Putamen (tissue), 1 donor: ENCODE data around the gene METTL25B.

Experiments used
- DNase-seq: peaks from one replicate; pipeline ENCODE4 v3.0.0-alpha.2; 2016; ENCODE audit warnings: low spot score

Gene METTL25B

DNA sequence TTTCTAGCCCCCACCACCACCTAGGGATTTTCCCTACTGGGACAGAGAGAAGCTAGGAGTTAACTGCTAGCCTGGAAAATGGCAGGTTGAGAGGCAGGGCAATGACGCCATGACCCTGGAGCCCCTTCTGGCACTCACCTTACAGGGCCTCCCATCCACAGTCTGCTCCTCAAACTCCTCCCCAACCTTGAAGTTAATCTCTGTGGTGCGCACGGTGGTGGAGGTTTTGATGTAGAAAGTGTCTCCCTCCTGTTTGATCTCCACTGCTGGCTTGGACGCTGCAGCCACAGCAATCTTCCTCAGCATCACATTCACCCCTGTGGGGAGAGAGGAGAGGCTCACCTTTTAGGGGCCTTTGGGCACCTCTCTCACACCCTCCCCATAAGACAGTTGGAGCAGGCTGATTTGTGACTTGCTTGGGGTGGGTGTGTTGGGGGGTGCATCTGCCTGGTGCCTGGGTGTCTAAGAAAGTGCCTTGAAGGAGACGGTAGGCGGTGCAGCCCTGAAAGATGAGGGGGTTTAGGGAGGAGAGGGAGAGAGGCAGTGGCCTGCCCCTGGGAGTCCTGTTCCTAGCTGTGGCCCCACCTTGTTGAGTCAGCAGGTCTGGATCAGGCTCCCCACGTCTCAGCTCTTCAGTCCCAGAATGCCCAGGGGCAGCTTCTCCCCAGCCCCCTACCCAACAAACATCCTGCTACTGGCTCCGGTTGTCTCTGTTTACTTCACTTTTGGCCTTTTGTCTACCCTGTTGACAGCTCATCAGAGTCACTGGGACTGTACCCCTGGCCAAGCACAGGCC is 27.3 kb upstream of the METTL25B start:
- DNase-seq: no peak

DNA sequence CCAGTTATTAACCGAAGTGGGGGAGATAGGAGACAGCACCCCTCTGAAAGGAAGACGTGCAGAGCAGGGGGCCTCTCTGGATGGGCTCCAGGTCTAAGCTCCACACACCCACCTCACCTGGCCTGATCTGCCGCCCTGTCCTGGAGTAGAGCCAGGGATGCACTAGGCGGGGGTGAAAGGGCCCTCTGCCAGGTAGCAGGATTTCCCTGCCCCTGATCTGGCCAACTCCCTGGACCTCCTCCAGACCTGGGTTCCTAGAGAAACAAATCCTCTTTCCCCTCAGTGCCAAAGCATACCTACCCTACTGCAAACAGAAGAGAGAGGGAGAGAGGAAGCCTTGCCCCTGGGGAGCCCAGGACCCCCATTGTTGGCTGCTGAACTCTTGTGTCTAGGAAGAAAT is 24.9 kb upstream of the METTL25B start:
- DNase-seq: no peak

DNA sequence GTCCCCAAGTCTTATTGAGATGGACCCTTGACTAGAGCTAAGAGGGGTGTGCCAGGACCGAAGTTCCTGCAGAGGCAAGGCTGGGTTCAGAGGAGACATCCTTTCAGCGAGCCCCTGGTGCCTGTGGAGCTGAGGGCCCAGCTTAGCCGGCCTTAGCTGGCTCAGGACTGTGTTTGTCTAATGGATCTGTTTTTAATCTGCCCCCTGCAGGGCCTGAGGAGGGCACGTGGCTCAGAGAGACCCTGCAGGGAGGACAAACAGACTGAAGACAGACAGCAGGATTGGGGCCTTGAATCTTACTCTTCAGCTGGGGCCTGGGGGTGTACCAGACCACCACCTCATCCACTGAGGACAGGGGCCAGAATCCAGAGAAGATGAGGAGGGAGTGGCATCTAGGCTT is 24.5 kb upstream of the METTL25B start:
- DNase-seq: no peak

GRCh38 chr1:156704166-156704711 is 24.0 kb upstream of the METTL25B start:
- DNase-seq: no peak

DNA sequence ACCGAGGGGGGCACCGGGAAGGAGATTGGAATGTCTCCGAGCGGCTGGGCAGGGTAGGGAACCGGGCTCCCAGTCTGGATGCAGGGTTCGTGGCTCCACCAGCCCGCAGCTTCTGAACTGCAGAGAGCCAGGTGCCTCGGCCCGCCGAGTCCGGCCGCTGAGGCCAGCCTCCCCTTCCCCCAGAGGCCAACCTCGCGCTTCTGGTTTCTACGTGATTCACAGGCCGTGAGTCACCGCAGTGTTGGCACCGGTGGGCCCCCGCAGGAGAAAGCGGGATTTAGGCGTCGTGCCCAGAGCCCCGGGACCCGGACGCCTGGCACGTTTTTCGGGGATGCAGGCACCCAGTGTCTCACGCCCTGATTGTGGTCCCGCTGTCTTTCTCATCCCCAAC is 23.3 kb upstream of the METTL25B start:
- no peak for DNase-seq

GRCh38 chr1:156705321-156705917 is 22.9 kb upstream of the METTL25B start, which contains the start of gene CRABP2:
Gene CRABP2, minus strand, starts transcription at chr1:156705583. Its CDS starts 137 bp downstream, at chr1:156705446.
- no peak for DNase-seq

DNA sequence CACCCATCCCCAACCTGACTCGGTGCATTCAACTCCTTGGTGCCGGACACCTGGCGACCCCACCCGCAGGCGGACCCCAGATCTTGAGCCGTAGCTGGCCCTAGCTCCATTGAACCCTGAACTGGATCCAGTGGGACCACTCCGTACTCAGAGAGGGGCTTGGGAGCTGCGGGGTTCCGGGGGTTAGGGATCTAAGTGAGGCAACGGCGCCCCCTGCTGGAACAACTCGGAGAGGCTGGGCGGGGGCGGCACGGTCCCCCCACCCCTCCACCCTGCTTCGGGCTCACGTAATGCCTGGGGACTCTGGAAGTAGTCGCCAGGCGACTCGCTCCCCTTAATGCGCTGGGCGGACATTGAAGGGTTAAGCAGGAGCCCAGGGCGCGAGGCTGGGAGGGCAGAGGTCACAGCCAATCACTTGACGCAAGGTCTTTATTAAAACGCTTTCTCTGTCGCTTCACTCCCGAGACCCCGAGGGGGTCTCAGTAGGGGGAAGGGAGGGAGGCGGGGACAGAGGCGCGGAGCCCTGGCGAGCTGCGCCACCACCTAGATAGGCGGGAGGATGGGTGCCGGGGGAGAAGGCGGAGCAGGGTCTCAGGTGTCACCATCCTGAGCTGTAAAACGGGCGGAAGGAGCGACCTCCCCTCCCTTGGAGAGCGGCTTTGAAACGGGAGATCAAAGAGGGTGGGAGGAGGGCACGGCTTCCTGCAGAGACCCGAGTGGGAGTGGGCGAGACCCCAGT is 22.2 kb upstream of the METTL25B start:
- DNase-seq: no peak

DNA sequence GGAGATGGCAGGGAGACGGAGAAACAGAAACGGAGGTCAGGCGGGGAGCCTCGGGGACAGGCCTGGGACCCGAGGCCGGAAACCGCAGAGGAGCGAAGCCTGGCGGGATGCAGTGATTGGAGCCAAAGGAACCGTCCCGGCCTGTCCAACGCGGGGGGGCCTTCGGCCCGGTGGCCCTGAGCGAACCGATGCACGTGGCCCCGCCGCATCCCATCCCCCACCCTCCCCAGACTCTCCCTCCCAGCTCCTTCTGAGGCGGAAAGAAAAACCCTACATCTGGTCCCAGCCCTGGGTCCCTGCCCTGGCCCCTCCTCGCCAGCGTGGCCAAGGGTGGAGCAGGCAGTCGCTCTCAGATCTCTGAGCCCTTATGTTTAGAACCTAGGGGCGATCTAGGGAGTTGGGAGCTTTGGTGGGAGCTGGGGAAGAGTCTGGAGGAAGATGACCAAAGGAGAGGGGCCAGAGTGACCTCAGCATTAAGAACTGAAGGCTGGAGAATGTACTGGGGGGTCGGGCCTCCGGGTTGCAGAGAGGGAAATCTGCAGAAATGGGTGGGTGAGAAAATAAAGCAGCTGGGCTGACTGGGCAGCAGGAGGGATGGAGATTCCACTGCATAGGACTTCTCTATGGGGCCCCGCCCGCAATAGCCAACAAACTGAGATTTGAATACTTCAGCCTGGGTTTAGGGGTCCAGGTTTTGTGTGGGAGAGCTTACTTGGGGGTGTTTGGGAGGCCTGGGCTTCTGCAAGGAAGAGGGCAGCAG is 21.4 kb upstream of the METTL25B start:
- DNase-seq: no peak

DNA sequence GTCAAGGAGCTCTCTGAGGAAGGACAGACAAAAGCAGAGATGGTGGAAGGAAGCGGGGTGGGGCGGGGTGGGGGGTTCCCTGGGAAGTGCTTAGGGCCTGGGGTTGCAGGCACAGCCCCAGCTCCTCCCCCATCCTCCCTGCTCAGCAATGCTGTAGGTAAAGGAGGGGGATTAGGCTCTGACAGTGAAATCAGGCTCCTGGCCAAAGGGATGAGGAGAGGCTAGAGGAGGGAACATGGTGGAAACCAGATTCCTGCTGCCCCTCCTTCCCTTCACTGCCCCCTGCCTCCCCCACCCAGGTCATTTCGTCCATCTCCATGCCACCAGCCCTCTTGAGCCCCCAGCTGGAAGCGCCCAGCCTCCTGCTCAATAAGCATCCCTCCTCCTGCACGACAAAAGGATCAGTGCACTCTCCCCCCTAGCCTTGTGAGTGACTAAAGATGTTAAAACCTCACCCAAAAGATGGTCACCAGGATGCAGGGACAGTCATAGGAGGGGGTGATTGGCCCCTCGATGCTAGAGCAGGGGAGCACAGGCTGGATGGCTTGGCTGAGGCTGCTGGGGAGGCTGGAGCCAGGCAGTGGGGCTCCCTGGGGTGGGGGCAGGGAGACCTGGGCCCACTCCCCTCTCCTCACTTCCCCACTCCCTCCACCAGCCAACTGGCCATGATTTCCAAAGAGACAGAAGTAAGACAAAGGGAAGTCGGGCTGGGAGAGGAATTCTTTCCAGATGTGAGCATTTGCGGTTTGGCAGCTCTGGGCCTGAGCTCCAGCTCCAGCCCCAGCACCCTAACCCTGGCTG is 20.7 kb upstream of the METTL25B start:
- DNase-seq: no peak

DNA sequence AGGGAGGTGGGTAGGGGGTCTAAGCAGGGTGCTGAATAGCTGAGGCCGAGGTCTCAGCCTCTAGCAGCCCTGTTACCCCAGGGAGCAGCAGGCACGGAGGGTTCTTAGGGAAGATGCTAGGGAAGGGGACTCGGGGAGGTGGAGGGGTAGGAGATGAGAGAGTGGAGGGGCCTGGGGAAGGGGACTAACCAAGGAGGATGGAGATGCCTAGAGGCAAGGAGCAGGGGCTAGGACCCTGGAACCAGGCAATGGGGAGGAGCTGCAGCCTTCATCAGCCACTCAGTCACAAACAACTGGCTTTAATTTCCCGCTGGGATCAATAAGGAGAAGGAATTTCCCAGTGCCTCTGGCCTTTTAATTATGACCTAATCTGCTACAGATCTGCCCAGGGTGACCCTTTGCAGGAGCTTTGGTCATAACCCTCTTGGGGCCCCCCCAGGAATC is 20.0 kb upstream of the METTL25B start:
- DNase-seq: no peak

GRCh38 chr1:156709031-156709430 is 19.2 kb upstream of the METTL25B start:
- DNase-seq: no peak

- DNase-seq: no peak
Observed at GRCh38 chr1:156709757-156710489, 18.3 kb upstream of the METTL25B start.

DNA sequence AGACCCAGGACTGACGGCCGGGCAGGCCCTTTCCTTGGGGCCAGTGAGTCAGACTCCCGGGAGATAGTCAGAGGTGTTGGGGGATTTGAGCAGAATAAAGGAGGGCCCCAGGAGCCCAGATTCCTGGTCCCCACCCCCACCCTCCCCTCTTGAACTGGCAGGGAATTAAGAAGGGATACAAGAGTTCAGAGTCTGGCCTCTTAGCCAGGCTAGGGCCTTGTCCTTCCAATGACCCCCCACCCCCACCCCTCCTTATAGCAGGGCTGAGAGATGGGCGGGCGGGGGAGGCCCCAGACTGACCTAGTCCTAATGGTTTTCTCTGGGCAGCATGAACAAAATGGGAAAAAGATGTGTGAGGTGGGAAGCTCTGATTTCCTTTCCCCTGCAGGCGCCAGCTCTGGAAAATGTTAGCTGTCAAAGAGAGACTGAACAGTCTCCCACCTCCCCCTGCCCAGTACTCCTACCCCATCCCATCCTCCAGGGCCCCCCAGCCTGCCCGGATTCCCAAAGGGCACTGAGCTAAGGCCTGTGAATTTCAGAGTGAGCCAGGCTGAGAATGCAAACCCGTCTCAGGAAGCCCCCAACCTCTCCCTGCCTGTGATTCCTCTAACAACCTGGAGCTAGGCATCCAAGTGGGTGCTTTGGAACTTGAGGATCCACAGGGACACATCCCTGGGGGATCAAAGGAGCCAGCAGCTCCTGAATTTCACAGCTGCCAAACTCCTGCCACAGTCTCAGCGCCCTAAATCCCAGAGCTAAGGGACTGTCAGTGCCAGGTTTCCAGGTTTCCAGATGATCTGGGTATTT is 17.1 kb upstream of the METTL25B start:
- no peak for DNase-seq

DNA sequence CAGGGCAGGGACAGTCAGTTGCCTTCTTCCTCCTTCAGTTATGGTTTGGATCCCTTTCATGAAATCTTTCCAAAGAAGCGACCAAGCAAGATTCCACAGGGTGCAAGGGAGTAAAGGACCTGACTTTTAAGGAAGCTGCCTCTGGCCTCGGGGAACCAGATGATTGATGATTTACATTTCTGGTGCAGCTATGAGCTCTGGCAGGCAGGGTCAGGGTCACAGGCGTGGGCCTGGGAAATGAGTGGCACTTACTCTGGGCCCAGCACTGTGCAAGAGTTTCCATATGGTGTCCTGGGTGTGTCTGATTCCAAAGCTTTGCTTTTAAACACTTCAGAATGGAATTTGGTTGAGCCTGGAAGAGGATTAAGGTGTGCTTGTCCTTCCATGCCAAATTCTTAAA is 15.6 kb upstream of the METTL25B start:
- DNase-seq: no peak

DNA sequence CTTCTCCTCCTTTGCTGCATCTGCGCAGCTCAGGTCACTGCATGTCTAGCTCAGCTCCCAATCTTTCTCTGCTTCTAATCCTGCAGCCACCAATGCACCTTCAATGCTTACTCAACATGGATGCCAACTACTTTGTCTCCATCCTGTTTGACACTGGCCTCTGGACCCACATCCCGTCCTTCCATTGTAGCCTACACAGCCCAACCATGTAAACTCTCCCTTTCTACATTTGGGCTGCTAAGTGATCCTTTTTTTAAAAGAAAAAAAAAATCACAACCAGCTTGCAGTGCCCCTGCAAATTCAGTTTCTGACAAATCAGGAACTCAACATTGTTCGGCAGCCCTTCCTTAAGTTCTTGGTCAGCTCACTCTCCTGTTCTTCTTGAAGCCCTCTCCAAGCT is 13.4 kb upstream of the METTL25B start:
- DNase-seq: no peak

- no peak for DNase-seq
Observed at GRCh38 chr1:156717351-156717750, 10.9 kb upstream of the METTL25B start.

GRCh38 chr1:156721131-156721530 is 7.1 kb upstream of the METTL25B start:
- DNase-seq: no peak

GRCh38 chr1:156721535-156721934 is 6.7 kb upstream of the METTL25B start:
- no peak for DNase-seq

DNA sequence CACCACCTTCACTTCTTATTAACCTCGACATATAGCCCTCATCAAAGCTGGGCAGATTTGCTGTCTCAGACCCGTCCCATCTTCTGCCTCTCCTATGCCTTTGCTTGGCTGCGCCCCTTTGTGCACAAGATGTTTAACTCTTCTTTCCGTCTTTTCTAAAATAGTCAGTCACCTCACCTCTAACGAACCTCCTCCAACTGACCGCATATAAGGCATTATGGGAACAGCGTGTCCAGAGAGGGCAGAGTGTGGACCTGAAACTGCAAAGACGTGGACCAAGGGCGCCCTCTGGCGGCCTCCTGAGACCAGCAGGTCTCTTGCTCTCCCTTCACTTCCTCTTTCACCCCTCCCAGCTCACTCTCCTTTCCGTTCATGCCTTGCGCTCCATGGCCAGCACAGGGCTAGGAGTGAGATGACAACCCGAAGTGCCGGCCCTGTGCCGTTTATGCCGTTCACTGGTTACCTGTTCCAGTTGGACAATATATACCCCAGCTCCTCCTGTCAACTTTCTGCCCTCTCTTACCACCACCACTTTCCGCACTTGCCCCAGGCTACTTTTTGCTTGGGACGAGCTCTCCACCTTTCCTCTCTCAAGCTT is 2.5 kb upstream of the METTL25B start:
- DNase-seq: peak; percentile 80
